Common myeloid progenitor, CD34-positive (primary cell): ENCODE measurements around the gene PLXNA4.

Source experiments
- CTCF ChIA-PET: fragments of 350-600 bp; sonication (Branson Sonifier 250); formaldehyde crosslinking; loops from one replicate; lab custom pipeline; 2021; ENCODE audit warnings: antibody characterized with exemption; lab: Charles Lee
- POLR2A ChIA-PET: fragments of 350-600 bp; sonication (Branson Sonifier 250); formaldehyde crosslinking; loops from one replicate; lab custom pipeline; 2021; ENCODE audit warnings: antibody characterized with exemption; lab: Charles Lee
- DNase-seq, 3 donors: peaks; one replicate each; pipeline versions ENCODE4 v3.0.0 to v3.0.0-alpha.2; 2013
- H3K27ac ChIP-seq, 2 experiments: 1 replicate in 1 of 2; 2 replicates in 1 of 2; pipeline ENCODE4 v1.7.0; 2013; ENCODE audit warnings: inconsistent platforms in 2 of 2, low read length in 2 of 2, mild to moderate bottlenecking in 2 of 2, low read depth in 1 of 2, moderate library complexity in 1 of 2; ENCODE audit not compliant: severe bottlenecking in 2 of 2, insufficient read depth in 1 of 2, poor library complexity in 1 of 2
- H3K27me3 ChIP-seq, 5 experiments: replicated peaks in 2 of 5; 1 replicate in 3 of 5; 2 replicates in 2 of 5; pipeline versions ENCODE4 v1.6.1 to v1.7.0; 2013; ENCODE audit warnings: low read length in 4 of 5, mild to moderate bottlenecking in 2 of 5, moderate library complexity in 2 of 5, inconsistent platforms in 1 of 5; ENCODE audit not compliant: insufficient read depth in 5 of 5, control insufficient read depth in 4 of 5
- H3K36me3 ChIP-seq, 4 experiments: 1 replicate in 2 of 4; 2 replicates in 2 of 4; pipeline versions ENCODE4 v1.6.1 to v1.7.0; 2013; ENCODE audit warnings: low read length in 3 of 4, control low read depth in 1 of 4, mild to moderate bottlenecking in 1 of 4; ENCODE audit not compliant: control insufficient read depth in 4 of 4, insufficient read depth in 4 of 4
- H3K4me1 ChIP-seq, 4 experiments: 1 replicate in 3 of 4; 2 replicates in 1 of 4; pipeline versions ENCODE4 v1.6.1 to v1.7.1; 2013; ENCODE audit warnings: low read length in 3 of 4, mild to moderate bottlenecking in 3 of 4, control low read depth in 1 of 4, inconsistent platforms in 1 of 4, moderate library complexity in 1 of 4; ENCODE audit not compliant: control insufficient read depth in 4 of 4, insufficient read depth in 4 of 4; ENCODE audit errors: control extremely low read depth in 1 of 4
- H3K4me3 ChIP-seq, 7 experiments: 1 replicate in 4 of 7; 2 replicates in 3 of 7; pipeline versions ENCODE4 v1.5.1 to v1.7.0; 2013; ENCODE audit warnings: mild to moderate bottlenecking in 7 of 7, low read length in 6 of 7, moderate library complexity in 6 of 7, inconsistent platforms in 2 of 7, low read depth in 2 of 7, control low read depth in 1 of 7; ENCODE audit not compliant: insufficient read depth in 4 of 7, control insufficient read depth in 1 of 7; ENCODE audit errors: extremely low read depth in 1 of 7
- H3K9me3 ChIP-seq, 5 experiments: 1 replicate in 4 of 5; 2 replicates in 1 of 5; pipeline versions ENCODE4 v1.6.1 to v1.7.1; 2013; ENCODE audit warnings: low read length in 4 of 5, mild to moderate bottlenecking in 2 of 5, inconsistent platforms in 1 of 5, low read depth in 1 of 5, moderate library complexity in 1 of 5; ENCODE audit not compliant: control insufficient read depth in 4 of 5, insufficient read depth in 2 of 5; ENCODE audit errors: control extremely low read depth in 1 of 5
- WGBS: methylation state at CpG from one replicate; pipeline ENCODE4 v1.1.5; 2013; ENCODE audit not compliant: insufficient coverage; 5-methylcytosine and 5-hydroxymethylcytosine counted together

The PLXNA4 gene

DNA sequence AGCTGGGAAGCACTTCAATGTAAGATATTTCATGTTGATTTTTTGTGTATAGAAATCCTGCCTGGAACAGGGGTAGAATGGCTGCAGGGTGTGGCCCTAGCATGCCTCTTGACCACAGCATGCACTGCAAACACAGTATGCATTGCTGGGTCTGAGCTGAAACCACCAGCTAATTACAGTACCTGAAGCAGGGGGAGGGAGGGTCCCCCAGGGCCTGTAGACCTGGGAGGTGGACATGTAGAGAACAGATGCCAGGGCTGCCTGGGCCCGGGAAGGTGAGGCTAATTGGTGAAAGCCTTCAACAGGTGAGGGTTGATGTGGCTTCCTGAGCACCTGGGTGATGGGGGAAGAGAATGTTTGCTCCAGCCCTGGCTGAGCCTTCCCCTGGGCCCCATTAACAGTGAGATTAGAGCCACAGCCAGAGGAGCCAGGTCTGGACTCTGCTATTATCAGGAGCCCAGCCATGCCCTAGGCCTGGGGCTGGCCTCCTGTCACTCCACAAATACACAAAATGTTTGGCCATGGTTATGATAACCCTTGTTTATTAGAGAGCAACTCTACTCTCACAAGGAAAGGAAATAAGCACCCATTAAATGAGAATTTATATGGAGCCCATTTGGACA lies 83.3 kb downstream of the PLXNA4 start:
- ChIA-PET POLR2A (no interaction called here), CTCF (no interaction called here)
- Histone ChIP-seq H3K36me3 (no peaks in the 10 kb centered on the region), H3K4me3 (no peak overlapping the region), H3K9me3 (peaks cover 0 to 10% (median 0%) of the 10 kb centered on the region in 5 experiments), H3K27me3 (peaks cover 0 to 2% (median 0%) of the 10 kb centered on the region in 5 experiments), H3K27ac (no peak overlapping the region), H3K4me1 (peaks cover 0 to 23% (median 0%) of the 10 kb centered on the region in 4 experiments)
- no peak for DNase-seq
- no CpG with 5 or more reads among the region's 1 CpG for WGBS

DNA sequence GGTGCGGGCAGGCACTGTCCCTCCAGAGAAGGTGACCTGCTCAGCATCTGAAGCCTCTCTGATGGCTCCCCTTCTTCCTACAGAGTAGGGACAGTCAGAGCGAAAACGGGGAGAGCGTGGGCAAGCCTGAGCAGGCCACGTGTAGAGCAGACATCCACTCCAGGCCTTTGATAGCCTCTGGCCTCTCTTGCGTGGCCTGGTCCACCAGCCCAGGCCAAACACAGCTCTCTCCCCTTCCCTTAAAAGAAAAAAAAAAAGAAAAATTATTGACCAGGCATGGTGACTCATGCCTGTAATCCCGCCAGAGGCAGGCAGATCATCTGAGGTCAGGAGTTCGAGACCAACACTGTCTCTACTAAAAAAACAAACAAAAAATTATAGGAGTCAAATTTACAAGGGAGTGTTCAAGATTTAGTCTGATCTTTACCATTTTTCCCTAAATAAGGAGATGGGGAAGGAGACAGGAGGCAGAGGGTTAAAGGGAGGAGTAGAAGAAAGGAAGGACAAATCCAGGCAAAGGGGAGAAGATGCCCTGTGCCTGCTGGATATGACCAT lies 84.8 kb downstream of the PLXNA4 start:
- 97% methylated on average over 6 of the region's 8 CpGs for WGBS
- DNase-seq, result no peak
- H3K27ac ChIP-seq, result no peak overlapping the region
- H3K9me3 ChIP-seq, result peaks cover 0 to 10% (median 0%) of the 10 kb centered on the region in 5 experiments
- no peak overlapping the region for H3K4me3 ChIP-seq
- POLR2A ChIA-PET, result no interaction called here
- peaks cover 0 to 26% (median 0%) of the 10 kb centered on the region in 4 experiments for H3K4me1 ChIP-seq
- peaks cover 0 to 11% (median 0%) of the 10 kb centered on the region in 5 experiments for H3K27me3 ChIP-seq
- H3K36me3 ChIP-seq, result no peaks in the 10 kb centered on the region
- CTCF ChIA-PET, result no interaction called here

DNA sequence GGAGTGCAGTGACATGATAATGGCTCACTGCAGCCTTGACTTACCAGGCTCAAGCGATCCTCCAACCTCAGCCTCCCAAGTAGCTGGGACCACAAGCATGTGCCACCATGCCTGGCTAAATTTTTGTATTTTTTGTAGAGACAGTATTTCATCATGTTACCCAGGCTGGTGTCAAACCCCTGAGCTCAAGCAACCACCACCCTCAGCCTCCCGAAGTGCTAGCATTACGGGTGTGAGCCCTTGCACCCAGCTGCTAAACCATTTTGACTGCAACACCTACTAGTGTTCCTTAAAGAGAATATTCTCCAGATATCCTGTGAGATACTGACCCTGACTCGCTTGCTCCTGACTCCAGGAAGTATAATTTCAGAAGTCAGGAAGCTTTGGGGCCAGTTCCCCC lies 85.8 kb downstream of the PLXNA4 start:
- peaks cover 0 to 30% (median 0%) of the 10 kb centered on the region in 4 experiments for H3K4me1 ChIP-seq
- ChIA-PET CTCF (no interaction called here), POLR2A (no interaction called here)
- no peak overlapping the region for H3K4me3 ChIP-seq
- peaks cover 0 to 10% (median 0%) of the 10 kb centered on the region in 5 experiments for H3K9me3 ChIP-seq
- H3K27ac ChIP-seq, result no peak overlapping the region
- no peaks in the 10 kb centered on the region for H3K36me3 ChIP-seq
- H3K27me3 ChIP-seq, result peaks cover 0 to 14% (median 0%) of the 10 kb centered on the region in 5 experiments
- WGBS, result 63% methylated on average over 3 of the region's 4 CpGs
- no peak for DNase-seq

DNA sequence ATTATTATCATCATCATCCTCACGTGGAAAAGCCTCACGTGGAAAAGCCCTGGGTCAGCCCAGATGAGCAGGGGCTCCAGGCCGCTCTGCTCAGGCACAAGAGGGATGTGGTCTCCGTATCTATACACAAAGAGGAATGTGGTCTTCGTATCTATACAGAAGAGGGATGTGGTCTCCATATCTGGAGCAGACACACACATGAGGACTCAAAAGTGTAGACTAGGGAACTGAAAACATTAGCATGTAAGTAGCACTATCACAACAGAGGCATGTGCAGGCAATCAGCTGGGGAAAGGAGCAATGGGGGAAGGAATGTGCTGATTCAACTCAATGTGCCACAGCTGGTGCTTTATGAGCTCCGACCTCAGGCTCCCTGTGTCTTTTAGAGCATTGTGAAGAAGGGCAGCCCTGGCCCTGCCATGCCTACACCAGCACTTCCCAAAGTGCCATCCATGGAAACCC lies 86.5 kb downstream of the PLXNA4 start:
- Histone ChIP-seq H3K4me3 (no peak overlapping the region), H3K9me3 (peaks cover 0 to 10% (median 0%) of the 10 kb centered on the region in 5 experiments), H3K27me3 (peaks cover 0 to 14% (median 3%) of the 10 kb centered on the region in 5 experiments), H3K27ac (no peak overlapping the region), H3K4me1 (peaks cover 0 to 27% (median 0%) of the 10 kb centered on the region in 4 experiments), H3K36me3 (no peaks in the 10 kb centered on the region)
- DNase-seq, result peak; percentile 73 to 91 (median 80)
- CTCF ChIA-PET, result no interaction called here
- POLR2A ChIA-PET, result no interaction called here
- 67% methylated on average over 5 of the region's 6 CpGs for WGBS

DNA sequence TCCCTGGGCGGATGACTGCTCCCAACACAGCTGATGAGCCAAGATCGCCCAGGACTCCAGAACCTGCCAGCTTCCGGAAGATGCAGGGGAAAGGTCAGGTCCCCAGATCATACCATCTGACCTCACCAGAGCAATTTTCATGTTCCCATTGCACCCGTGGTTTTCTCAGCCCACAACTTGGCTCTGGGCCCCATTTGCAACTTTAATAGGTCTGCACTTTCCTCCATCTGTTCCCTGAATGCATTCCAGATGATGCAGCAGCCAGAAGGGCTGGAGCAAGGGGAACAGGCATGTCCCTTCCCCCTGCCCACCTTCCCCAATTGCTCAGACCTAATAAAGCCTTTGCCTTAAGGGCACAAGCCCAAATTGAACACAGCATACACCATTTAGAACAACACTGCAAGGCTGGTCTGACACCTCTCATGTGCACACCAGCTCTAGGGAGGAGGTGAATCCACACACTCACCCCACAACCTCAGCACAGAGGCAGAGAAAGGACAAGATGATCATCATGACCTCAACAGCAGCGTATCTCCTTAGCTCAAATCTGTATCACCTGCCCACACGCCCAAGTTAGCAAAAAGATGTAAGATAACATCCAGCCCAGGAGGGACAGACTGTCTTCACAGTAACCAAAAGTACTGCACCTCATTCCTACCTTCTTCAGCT lies 87.5 kb downstream of the PLXNA4 start:
- Histone ChIP-seq H3K27me3 (peaks cover 0 to 18% (median 3%) of the 10 kb centered on the region in 5 experiments), H3K4me3 (no peak overlapping the region), H3K4me1 (peaks cover 0 to 26% (median 0%) of the 10 kb centered on the region in 4 experiments), H3K36me3 (no peaks in the 10 kb centered on the region), H3K9me3 (peaks cover 0 to 10% (median 0%) of the 10 kb centered on the region in 5 experiments), H3K27ac (no peak overlapping the region)
- 86% methylated on average over 6 of the region's 6 CpGs for WGBS
- POLR2A ChIA-PET, result no interaction called here
- CTCF ChIA-PET, result interaction anchor here (1.0 kb wide), 1 partner anchor 95 kb away, joined by 3 read pairs; no protein-coding TSS in a partner anchor
- DNase-seq, result no peak

DNA sequence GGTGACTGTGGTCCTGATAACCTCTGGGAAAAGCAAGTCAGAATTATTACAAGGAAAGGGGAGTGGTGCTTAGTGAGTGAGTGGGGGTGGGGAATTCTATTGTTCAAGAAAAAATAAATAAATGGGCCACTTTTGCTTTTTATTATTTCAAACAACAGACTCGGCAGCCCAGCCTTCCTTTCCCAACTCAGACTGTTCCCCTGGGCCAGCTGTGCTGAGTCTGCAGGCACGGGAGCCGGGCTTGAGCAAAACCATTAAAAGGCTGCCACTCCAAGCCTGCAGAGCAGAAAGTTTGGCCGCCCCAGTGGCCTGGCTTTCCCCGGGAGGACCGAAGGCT lies 90.0 kb downstream of the PLXNA4 start:
- POLR2A ChIA-PET, result no interaction called here

More for the DNA sequence above, 90.0 kb downstream of the PLXNA4 start:
- Histone ChIP-seq H3K9me3 (peaks cover 0 to 10% (median 0%) of the 10 kb centered on the region in 5 experiments), H3K36me3 (no peaks in the 10 kb centered on the region), H3K4me3 (no peak overlapping the region), H3K27ac (no peak overlapping the region), H3K27me3 (peaks cover 0 to 18% (median 3%) of the 10 kb centered on the region in 5 experiments), H3K4me1 (peaks cover 0 to 15% (median 0%) of the 10 kb centered on the region in 4 experiments)
- WGBS, result 74% methylated on average over 5 of the region's 6 CpGs
- no peak for DNase-seq
- CTCF ChIA-PET, result no interaction called here
